Measurements from ENCODE around the gene DYNC1LI2.

Gene DYNC1LI2

GRCh38 chr16:66676599-66676998 is 74.8 kb downstream of the DYNC1LI2 start:
- no peaks in the 10 kb centered on the region for H4K20me1 ChIP-seq
- H3K27me3 ChIP-seq: no peaks in the 10 kb centered on the region
- no peak overlapping the region for H3K9ac ChIP-seq
- H3K9me3 ChIP-seq (replicated peaks in 1 of 11): no peaks in the 10 kb centered on the region
- H3K4me1 ChIP-seq: no peaks in the 10 kb centered on the region
- H3K4me3 ChIP-seq: no peak overlapping the region
- TF ChIP-seq Cebpa-rat (IDR thresholded peaks at IDR 0.05): no peak
- H3K36me3 ChIP-seq: no peaks in the 10 kb centered on the region
- no peak overlapping the region for H3K27ac ChIP-seq
- H3K4me2 ChIP-seq: no peak overlapping the region

- H3K4me1 ChIP-seq: peaks cover 0 to 10% (median 0%) of the 10 kb centered on the region in 10 experiments; a peak in 5 of 20 replicates
- H3K4me2 ChIP-seq: no peak overlapping the region
- no peaks in the 10 kb centered on the region for H3K9me3 ChIP-seq (replicated peaks in 1 of 11)
- no peak overlapping the region for H3K27ac ChIP-seq
- H3K36me3 ChIP-seq: no peaks in the 10 kb centered on the region
- no peak overlapping the region for H3K4me3 ChIP-seq
- no peaks in the 10 kb centered on the region for H3K27me3 ChIP-seq
- no peak for TF ChIP-seq Cebpa-rat (IDR thresholded peaks at IDR 0.05)
- H4K20me1 ChIP-seq: no peaks in the 10 kb centered on the region
- H3K9ac ChIP-seq: no peak overlapping the region
These were observed 77.7 kb downstream of the DYNC1LI2 start for GRCh38 chr16:66673691-66674090.
